Lower leg skin (tissue), 4 donors: ENCODE measurements around the gene MTHFD1L. TPM values are rescaled to one million over a fixed set of nuclear protein-coding genes. Genes with fewer than 3 reads are reported as not detected.
A peak's percentile ranks its signal among the peaks of the same experiment; 100 is the strongest.

Experiments
- DNase-seq, 2 donors: peaks; one replicate each; pipeline ENCODE4 v3.0.0-alpha.2; 2019; ENCODE audit warnings: low spot score in 2 of 2
- H3K4me3 ChIP-seq: fragments of 200-600 bp; sonication (generic); 2 replicates; pipeline ENCODE4 v1.5.1; 2017; ENCODE audit warnings: mild to moderate bottlenecking, low read depth; ENCODE audit not compliant: poor library complexity, severe bottlenecking
- CTCF ChIP-seq, 3 donors: fragments of 450-650 bp; IDR thresholded peaks; one replicate each; pipeline ENCODE4 v1.5.1; 2016; ENCODE audit warnings: antibody characterized with exemption in 3 of 3, mild to moderate bottlenecking in 3 of 3, moderate library complexity in 2 of 3
- POLR2A ChIP-seq, 2 donors: fragments of 450-650 bp; IDR thresholded peaks; one replicate each; pipeline ENCODE4 v1.6.1; 2016 to 2017; ENCODE audit warnings: antibody characterized with exemption in 2 of 2, mild to moderate bottlenecking in 1 of 2, moderate library complexity in 1 of 2
- WGBS, 2 donors: methylation state at CpG; one replicate each; pipeline ENCODE4 v1.1.5; 2018; 5-methylcytosine and 5-hydroxymethylcytosine counted together
- intact Hi-C: fragments of 100-400 bp; cut with DNase I; formaldehyde crosslinking; loops from one replicate; pipeline ENCODE4 v1.15.0; 2023; ENCODE audit warnings: low total_unique reads
- total RNA-seq, 4 donors: library from RNA; depleted of rRNA; stranded (reverse); fragments of >200 nt; gene quantifications; one replicate each; pipeline ENCODE4 v1.1.0, GENCODE V29; 2016

MTHFD1L gene
- total RNA-seq, 4 donors from 2014 or later, result 2.1 to 7.1 (median 4.4) TPM

- intact Hi-C loops, result no loop called here
These were observed 127.8 kb downstream of the MTHFD1L start for GRCh38 chr6:150993253-150993652.

GRCh38 chr6:150994026-150994425, 128.5 kb downstream of the MTHFD1L start:
- WGBS, 2 donors, result 100% methylated on average over 1 of the region's 1 CpG
- intact Hi-C loops, result no loop called here
- TF ChIP-seq CTCF (IDR thresholded peaks at IDR 0.05), result no peak
- no peak for TF ChIP-seq POLR2A (IDR thresholded peaks at IDR 0.05)
- DNase-seq, result no peak
- H3K4me3 ChIP-seq, result no peak overlapping the region

More at GRCh38 chr6:150993253-150993652, 127.8 kb downstream of the MTHFD1L start:
- H3K4me3 ChIP-seq, result no peak overlapping the region
- TF ChIP-seq CTCF (IDR thresholded peaks at IDR 0.05) (no peak), POLR2A (IDR thresholded peaks at IDR 0.05) (no peak)
- DNase-seq, result no peak
- WGBS, 2 donors, result 88 to 95% methylated on average over 7 of the region's 7 CpGs

- TF ChIP-seq CTCF (IDR thresholded peaks at IDR 0.05), result no peak
- DNase-seq, result no peak
- intact Hi-C loops, result no loop called here
- 95 to 97% methylated on average over 6 of the region's 6 CpGs for WGBS, 2 donors
- no peak overlapping the region for H3K4me3 ChIP-seq
These were observed 131.5 kb downstream of the MTHFD1L start for GRCh38 chr6:150996968-150997367.

- no peak for TF ChIP-seq POLR2A (IDR thresholded peaks at IDR 0.05)
- no peak for TF ChIP-seq CTCF (IDR thresholded peaks at IDR 0.05)
- intact Hi-C loops, result no loop called here
- no peak overlapping the region for H3K4me3 ChIP-seq
- peak; percentile 51 to 59 for DNase-seq
These were observed 133.6 kb downstream of the MTHFD1L start for GRCh38 chr6:150999107-150999506.

- intact Hi-C loops, result no loop called here
- TF ChIP-seq POLR2A (IDR thresholded peaks at IDR 0.05), result no peak
- no peak for TF ChIP-seq CTCF (IDR thresholded peaks at IDR 0.05)
- DNase-seq, result no peak
- no peak overlapping the region for H3K4me3 ChIP-seq
- 71 to 78% methylated on average over 6 of the region's 6 CpGs for WGBS, 2 donors
These were observed 134.1 kb downstream of the MTHFD1L start for GRCh38 chr6:150999576-150999975.

- DNase-seq, result no peak
- no peak for TF ChIP-seq POLR2A (IDR thresholded peaks at IDR 0.05)
- no peak for TF ChIP-seq CTCF (IDR thresholded peaks at IDR 0.05)
- intact Hi-C loops, result no loop called here
- no peak overlapping the region for H3K4me3 ChIP-seq
- WGBS, 2 donors, result 89 to 92% methylated on average over 5 of the region's 5 CpGs
These were observed 136.0 kb downstream of the MTHFD1L start for GRCh38 chr6:151001387-151002056.
